Measurements from ENCODE around the gene ERAL1.

GRCh38 chr17:28906706-28907438 is 52.1 kb downstream of the ERAL1 start:
- TF ChIP-seq CTCF (IDR thresholded peaks at IDR 0.05) (no peak), POLR2A (IDR thresholded peaks at IDR 0.05) (no peak)

Data from heart left ventricle (tissue), 13 donors.